Mucosa of gallbladder (tissue), 1 donor: ENCODE data around the gene GPX3. TPM values are rescaled to one million over a fixed set of nuclear protein-coding genes. Genes with fewer than 3 reads are reported as not detected.

Source experiments
- DNase-seq: peaks from one replicate; pipeline ENCODE4 v3.0.0-alpha.2; 2020; ENCODE audit warnings: low spot score
- total RNA-seq: library from RNA; stranded (reverse); gene quantifications from one replicate; pipeline ENCODE4 v1.2.1, GENCODE V29; 2021
- donor health status: DM: no; HTN: no; CAD: no.

GPX3 gene
- total RNA-seq, 1 donor from 2014 or later = 131 TPM

DNA sequence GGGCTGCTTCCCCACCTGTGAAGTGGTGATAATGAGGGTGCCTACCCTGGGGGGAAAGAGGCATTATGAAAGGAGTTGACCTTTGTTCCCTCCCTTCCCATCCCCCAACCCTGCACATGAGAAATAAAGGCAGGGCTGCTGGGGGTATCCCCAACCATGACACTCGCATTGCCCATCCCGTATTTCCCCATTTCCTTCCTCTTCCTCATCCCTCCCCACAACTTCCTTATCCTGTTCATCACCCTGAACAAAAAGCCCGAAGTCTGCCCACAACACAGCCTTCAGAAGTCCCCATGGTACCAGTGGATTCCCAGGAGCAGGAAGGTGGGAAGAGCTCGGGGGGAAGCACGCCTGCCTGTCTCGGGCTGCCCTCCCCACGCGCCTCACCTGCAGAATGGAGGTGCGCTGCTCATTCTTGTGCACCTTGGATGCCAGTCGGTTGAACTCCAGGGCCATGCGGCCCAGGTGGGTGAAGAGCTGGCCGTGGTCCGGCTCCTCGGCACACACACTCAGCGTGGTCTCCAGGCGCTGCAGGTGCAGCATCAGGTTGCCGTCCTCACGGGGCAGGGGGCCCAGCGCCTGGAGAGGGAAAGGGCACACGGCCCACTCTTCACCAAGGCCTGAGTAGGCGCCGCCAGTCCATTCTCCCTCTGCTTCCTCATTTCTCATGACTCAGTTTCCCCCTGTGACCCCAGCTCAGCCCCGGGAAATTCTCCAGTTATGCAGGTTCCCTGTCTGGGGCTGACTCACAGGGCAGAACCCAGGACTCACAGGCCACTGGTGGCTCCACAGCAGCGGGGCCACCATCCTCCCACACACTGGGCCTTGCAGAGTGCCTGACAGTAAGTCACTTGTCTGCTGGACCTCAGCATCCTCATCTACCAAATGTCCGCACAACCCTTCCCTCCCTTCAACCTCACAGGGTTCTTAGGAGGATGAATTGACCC is 36.3 kb downstream of the GPX3 start:
- no peak for DNase-seq

DNA sequence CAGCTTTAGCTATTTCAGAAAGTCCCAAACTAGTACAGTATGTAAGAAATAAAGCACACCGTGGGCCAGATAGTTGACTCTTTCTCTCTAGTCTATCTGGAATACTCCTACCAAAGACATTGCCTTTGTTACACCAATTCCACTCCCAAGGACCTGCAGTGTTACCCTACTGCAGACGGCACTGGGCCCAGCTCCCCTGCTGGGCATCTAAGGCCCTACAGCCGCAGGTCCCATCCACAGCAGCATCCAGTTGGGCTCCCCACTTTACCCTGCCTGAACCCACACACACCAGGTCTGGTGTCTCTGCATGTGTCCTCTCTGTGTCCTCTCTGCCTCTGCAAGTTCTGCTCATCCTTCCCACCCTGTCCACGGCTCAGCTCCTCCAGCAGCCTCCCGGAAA is 37.9 kb downstream of the GPX3 start:
- DNase-seq = no peak

DNA sequence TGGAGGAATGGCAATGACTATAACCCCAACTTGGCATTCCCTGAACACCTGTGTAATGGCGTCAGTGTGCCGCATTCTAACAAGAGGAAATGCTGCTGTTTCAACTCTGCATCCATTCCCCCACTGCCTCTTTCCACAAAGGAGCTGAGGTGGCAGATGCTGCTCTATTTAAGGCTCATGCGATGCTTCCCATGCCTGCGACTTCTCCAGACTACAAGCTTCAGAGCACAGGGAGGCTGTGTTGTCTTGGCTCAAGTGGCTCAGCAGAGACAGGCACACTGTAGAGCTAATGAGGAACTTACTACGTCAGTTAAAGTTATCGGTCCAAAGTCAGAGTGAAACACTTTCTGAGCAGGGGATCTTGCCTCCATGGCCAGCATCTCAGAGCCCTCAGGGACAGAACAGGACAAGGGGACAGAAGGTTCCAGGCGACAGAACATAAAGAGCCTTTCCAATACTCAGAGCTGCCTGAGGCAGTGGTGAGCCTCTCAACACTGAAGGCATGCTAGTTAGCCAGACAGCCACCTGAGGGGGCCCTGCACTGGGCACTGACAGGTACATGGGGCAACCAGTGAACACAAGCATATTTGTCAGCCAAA is 38.6 kb downstream of the GPX3 start:
- DNase-seq = no peak

DNA sequence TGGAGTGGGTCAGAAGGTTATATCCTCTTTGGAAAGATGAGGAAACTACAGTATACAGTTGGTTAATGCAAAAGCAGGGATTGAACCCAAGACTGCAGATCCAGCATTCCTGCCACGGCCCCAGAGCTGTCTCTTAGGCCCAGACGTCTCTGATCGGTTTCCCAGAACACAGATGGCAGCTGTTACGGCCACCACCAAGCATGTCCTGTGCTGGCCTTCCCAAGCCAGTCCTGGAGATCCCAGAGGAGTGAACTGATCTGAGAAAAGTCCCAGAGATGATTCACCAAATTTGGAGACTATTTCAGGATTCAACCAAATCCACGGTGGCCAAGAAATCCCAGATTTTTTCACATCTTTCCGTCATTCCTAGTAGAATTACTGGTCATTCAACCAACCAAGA is 40.4 kb downstream of the GPX3 start:
- DNase-seq = no peak

DNA sequence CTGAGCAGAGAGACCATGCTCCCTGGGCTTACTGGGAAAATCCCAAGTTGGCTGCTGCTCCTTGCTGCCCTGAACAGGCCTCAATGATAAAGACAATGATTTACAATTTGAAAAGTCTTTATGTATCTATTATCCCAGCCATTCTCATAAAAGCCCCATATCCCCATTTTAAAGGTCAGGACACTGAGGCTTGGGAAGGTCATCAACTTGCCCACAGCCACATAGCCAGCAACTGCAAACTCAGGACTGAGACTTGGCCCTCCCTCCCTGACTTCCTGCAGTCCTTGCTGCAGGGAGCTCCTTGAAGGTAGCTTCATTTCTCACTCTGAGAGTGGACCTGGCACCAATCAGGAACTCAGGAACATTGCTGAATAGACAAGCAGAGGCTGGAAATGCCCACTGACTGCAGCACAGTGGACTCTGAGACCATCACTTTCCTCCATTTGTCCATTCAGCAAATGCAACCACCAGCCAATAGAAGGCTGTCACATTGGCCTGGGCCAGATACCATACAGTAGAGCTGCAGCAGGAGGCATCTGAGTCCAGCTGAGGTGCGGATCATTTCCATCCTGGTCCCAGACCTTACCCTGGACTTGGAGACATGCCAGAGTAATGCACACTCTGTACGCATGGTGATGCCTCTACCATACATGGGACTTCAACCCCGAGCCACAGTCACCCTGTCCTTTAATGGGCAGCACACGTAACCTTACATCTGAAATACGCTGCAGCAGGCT is 42.2 kb downstream of the GPX3 start:
- no peak for DNase-seq

DNA sequence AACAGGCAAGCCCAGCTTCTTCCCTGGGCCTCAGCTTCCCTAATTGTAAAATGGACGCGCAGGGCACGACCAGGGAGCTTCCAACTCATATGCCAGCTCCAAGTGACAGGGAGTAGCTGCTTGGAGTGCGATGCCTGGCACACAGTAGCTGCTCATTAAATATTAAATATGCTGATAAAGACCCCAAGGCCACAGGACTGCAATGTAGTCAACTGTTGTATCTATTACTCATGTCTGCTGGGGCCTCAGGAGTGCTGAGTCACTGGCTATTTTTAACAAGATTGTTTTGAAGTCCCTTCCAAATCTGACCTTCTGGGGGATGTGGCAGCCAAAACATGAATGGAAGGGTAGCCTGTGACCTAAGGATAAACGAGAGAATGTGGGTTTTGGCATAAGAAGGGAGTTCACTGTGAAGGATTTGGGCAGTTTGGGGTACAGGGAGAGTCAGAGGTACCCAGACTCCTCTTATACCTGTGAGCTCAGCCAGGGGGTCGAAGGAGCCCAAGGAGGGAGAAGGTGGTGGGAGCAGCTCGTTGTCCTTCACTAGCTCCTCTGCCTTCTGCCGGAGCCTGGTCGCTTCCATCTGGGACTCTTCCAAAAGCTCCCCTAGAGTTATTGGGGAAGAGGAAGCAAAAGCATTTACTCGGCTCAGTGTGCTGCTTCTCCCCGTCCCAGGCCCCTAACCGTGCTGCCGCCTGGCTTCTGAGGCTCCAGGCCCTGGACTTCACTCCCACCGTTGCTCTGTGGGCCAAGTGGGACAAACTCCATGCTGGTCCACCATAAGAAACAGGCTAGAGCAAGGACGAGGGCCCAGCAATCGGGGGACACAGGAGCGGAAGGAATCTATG is 43.0 kb downstream of the GPX3 start:
- no peak for DNase-seq

DNA sequence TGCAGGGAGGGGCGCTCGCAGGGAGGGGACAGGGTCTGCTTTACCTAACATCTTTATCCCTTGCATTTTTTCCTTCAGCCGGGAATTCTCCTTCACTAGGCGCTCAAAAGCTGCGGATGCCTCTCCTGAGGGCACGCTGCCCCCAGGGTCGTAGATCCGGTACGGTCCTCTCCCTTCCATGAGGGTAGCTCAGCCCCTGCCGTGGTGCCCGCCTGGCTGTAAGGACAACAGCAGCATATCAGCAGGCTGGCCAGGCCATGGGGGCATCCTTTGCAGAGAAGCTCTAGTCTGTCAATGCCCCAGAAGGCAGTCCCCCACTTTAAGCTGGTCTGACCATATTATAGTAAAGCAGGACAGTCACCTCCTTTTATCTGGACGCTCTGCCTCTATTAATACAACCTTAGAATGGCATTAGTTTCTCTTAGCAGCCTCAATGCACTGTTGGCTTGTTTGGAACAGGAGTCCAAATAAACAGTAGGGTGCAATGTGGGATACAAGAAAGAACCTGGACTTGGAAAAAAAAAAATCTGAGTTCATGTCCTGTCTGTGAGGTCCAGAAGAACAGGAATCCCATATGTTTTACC is 44.6 kb downstream of the GPX3 start:
- no peak for DNase-seq

DNA sequence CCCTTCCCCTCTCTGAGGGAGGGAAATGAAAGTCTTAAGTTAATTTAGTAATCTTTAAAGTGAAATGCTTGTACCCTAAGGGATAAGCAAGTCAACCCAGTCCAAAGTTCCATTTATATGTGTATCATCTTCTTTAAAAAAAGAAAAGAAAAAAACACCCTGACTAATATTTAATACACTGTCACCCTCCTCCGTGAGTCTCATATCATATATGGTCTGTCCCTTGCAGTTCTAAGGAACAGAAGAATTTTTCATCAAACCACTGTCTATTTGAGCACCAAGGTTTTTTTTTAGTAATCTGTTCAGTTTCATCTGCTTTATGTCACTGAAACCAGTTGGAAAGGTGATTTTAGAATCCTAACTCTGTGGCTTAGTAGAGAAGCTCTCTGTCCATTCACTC is 45.2 kb downstream of the GPX3 start:
- DNase-seq = no peak

DNA sequence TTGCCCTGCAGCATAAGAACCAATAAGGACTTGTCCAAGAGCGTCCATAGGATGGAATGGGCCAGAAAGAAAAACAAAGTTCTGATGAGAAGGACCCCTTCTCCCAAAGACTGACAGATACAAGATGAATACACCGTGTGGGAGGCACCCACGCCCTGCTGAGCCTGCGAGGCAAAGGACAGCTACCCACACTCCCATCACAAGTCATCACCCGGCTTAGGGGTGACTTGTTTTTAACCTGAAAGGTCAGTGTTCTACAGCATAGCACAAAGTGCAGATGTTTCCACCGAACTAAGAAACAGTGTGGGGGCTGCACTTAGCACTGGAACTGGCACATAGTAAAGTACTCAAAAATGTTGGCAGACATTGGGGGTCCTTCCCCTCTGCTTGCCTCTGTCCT is 46.5 kb downstream of the GPX3 start:
- no peak for DNase-seq

DNA sequence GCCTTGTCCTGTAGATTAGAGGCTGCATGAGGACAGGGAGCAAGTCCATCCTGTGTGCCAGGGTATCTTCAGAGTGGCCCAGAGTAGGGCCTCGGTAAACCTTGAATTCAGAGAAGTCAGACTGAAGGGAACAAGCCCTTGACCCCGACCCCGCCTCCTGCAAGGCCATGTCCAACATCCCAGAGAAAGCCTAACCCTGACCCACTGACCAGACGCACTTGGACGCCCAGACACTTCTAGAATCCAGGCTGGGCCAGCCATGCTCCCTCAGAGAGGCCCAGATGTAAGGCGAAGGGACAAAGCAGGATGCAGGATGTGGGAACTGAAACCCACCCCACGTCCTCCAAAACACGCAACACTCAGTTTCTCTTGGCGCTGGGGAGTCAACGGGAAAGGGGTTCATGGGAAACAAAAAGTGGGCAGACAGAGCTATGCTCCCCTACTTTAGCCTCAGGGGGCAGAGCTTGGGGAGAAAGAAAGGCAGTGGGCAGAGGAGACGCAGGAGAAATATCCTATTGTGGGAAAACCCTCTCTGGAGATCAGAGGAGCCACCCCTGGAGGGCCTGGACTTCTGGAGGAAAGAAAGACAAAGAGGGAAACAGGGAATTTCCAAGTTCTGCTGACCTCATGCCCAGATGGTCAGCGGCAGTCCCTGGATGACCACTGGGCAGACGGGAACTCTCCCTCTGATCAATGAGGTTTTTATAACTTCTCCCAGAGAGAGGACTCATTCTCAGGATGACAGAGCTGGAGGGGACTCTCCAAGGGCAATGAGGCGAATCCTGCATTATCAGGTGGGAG is 47.4 kb downstream of the GPX3 start:
- DNase-seq = no peak

DNA sequence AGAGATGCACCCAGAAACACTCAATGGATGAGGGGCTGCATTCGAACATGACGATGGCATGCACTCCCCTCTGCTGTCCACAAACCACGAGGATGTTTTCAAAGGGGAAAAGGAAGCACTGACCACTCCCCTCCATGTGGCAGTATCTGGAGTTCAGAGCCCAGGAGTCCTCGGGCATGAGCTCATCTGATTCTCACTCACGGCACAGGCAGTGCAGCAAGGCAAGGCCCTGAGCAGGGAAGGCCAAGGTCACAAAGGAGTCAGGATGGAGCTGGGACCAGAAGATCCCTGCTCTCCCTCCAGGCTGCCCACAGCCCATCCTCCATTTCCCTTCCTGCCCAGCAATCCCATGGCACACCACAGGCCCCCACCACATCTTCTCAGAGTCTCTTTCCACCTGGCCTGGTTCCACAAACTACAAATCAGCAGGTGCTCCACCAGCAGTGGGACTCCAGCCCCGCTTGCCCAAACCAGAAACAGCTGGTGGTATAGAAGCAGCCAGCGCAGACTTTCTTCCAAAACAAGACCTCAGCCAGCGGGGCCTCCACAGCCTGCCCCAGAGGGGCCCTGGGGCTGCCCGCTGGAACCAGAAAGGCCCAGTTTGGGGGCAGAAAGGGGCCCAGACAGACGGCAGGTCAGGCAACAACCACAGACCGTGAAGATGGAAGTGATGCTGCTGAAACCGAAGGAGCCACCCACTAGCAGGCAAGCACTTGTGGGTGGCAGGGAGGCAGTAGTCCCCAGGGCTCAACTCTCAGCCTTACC is 48.2 kb downstream of the GPX3 start:
- DNase-seq = no peak

DNA sequence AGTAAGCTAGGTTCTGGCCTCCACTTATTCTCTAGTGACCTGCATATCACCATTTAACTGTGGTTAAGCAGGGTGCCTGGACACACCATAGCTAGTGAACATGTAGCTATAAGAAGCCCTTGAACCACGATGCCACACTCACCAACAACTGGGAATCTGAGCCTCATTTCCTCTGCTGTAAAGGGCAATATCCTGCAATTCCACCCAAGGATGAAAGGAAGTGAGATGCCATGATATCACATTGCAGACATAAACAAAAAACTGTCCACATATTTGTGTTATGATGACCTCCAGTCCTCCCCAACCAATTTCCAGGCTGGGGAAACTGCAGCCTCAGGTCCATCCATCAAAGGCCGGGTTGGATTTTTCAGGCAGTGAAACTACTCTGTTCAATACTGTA is 50.1 kb downstream of the GPX3 start:
- DNase-seq = no peak

DNA sequence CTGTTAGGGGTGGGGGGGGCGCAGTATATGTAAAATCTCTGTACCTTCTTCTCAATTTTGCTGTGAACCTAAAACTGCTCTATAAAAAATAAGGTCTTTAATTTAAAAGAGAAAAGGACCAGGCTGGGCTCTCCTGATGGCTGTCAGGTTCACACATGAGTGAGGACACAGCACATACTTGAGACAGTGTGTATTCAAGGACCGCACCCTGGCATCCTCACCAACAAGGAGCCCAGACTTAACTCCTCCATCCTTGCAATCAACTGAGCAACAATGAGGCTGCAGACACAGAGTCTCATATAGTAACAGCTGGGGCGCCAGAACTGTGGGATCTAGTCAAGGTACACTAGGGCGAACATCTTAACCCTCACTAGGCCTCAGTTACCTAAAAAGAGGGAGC is 50.6 kb downstream of the GPX3 start:
- no peak for DNase-seq

DNA sequence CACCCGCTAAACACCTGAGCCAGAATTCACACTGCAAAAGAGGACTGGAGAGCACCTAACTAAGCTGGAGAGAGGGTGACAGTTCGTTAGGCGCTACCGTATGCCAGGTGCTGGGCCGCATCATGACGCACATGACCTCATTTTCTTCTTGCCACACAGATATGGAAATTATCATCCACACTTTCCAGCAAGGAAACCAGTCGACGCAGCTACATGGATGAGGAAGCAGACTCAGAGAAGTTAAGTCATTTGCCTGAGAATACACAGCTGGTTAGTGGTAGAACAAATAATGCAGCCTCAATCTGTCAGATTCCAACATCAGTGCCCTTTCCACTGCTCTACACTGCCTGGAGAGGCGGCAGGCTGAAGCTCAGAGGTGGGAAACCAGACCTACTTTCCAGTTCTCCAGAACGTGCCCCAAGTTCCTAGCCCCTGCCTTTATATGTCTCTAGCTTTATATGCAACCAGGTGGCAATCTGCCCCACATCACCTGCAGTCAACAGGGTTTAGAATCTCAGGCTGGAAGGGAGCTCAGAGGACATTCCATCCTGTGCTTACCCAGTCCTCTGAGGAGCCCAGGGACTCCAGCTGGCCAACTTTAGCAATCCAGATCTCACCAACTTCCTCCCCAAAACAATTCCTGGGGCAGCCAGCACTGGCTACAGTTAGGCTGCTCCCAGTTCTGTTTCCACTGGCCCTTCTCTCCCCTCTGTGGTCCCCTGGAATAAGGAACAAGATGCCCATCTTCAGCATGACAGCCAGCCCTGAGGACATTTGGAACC is 51.6 kb downstream of the GPX3 start:
- DNase-seq = no peak

DNA sequence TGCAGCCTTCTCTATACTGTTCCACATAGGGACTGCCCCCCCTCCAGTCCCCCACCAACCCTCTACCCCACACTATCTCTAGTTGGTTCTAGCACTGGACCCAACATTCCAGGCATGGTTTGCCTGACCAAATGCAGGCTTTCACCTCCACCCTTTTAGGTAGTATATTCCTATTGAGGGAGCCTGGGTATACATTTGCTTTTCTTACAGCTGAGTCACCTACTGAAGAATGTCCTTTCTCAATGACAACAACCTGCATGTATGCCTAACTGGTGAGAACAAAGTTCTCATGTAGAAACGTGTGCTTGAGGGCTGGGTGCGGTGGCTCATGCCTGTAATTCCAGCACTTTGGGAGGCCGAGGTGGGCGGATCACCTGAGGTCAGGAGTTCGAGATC is 52.2 kb downstream of the GPX3 start:
- DNase-seq = no peak

DNA sequence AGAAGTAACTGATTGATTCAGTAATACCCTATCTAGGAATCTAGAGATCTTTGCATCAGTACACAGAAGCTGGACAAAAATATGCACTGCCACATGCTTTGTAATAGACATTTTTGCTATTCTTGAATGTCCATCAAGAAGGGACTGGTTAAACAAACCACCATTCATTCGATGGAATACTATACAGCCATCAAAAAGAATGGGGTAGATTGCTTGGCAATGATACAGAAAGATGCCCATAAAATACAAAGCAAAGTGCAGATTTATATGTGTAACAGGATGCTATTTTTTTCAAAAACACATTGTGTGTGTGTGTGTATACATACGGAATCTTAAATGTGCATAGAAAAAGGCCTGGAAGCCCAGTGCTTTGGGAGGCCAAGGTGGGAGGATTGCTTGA is 52.9 kb downstream of the GPX3 start:
- no peak for DNase-seq

DNA sequence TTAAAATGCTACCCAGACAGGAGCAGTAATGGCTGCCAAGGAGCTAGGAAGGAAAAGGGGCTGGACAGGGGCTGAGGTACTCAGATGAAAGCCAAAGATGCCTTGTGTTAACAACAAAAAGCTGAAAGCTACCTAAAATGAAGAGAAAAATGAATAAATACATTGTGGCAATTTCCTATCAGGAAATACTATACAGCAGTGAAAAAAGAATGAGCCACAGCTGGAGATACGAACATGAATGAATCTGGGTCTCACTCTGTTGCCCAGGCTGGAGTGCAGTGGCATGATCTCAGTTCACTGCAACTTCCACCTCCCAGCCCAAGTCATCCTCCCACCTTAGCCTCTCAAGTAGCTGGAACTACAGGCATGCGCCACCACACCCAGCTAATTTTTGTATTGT is 54.2 kb downstream of the GPX3 start:
- no peak for DNase-seq

DNA sequence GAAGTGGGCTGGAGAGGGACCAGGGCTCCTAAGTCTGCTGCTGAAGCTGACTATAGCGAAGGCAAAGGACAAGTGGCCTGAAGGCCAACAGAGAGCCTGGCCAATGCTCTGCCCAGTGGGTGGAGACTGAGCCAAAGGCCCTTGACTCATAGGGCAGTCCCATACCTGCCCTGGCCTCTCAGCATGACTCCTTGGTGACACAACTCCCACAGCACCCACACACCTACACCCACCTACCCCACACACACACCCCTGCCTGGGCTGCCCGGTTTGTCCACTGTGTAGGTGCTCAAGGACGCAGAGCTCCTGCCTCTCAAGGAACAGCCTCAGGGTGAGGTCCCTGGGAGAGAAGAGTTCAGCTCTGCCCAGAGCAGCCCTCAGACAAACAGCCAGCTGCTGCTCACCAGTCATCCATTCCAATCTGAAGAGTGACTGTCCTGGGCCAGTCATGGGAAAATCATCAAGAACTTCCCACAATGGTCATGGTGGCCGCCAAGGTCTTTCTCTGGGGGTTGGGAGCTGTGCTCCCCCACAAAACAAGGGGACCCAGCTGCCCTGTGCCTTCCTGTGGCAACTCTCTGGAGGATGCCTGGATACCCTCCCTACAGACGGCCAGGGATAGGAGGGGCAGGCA is 55.4 kb downstream of the GPX3 start:
- no peak for DNase-seq

DNA sequence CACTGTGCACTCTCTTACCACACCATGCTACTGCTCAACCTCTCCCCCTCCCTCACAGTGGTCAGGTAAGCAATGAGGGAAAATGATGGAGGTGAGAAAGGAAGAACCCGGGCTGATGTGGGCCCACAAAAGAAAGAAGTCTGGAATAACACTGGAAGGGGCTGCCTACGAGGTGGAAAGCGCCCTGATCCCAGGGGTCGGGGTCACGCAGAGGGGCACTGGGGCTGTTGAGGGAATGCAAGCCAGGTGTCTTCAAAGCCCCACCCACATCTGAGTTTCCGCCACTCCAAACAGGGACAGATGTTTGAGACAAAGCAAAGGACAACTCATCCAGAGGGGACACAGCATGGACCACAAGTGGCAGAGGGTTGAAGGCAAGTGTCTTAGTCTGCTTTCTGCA is 56.2 kb downstream of the GPX3 start:
- DNase-seq = no peak
